ENCODE measurements around the gene CRY2. TPM values are rescaled to one million over a fixed set of nuclear protein-coding genes. Genes with fewer than 3 reads are reported as not detected.

CRY2 gene
- total and polyA plus RNA-seq, 2 of the 13 experiments (the other 11 are each of a cell fraction or from before 2014, with no cell fraction given), result 10.1 to 12.2 TPM

GRCh38 chr11:45919806-45920530 lies 72.7 kb downstream of the CRY2 start (continued):
- no peak for TF ChIP-seq ZNF275 (CRISPR knock-in tag; IDR thresholded peaks at IDR 0.05; ENCODE audit: borderline replicate concordance)
- no peak for TF ChIP-seq POLR2AphosphoS2 (IDR thresholded peaks at IDR 0.05; ENCODE audit: low read depth, low read length)
- no peak for TF ChIP-seq FOXP1 (IDR thresholded peaks at IDR 0.05)
- TF ChIP-seq FOXP1 (CRISPR knock-in tag; IDR thresholded peaks at IDR 0.05), result no peak
- no peak for TF ChIP-seq STAG1 (CRISPR knock-in tag; IDR thresholded peaks at IDR 0.05)
- TF ChIP-seq ZFX (CRISPR knock-in tag; IDR thresholded peaks at IDR 0.05; ENCODE audit: low read depth), result peak; percentile 61; the same call in 1 of the 2 replicates
- no peak for TF ChIP-seq ARID2 (CRISPR knock-in tag; IDR thresholded peaks at IDR 0.05; ENCODE audit: borderline replicate concordance)
- no peak for TF ChIP-seq TERF1 (CRISPR knock-in tag; IDR thresholded peaks at IDR 0.05)
- TF ChIP-seq NCOA2 (CRISPR knock-in tag; IDR thresholded peaks at IDR 0.05), result no peak
- TF ChIP-seq SAP130 (CRISPR knock-in tag; IDR thresholded peaks at IDR 0.05; ENCODE audit: low read depth), result no peak
- TF ChIP-seq CREB3 (CRISPR knock-in tag; IDR thresholded peaks at IDR 0.05), result no peak
- TF ChIP-seq HNF4G (IDR thresholded peaks at IDR 0.05; ENCODE audit: borderline replicate concordance, low read depth, low read length), result no peak
- TF ChIP-seq HNF4G (CRISPR knock-in tag; IDR thresholded peaks at IDR 0.05; ENCODE audit: borderline replicate concordance, low read depth), result no peak
- TF ChIP-seq ZNF800 (CRISPR knock-in tag; IDR thresholded peaks at IDR 0.05), result no peak
- TF ChIP-seq SNAI1 (CRISPR knock-in tag; IDR thresholded peaks at IDR 0.05; ENCODE audit: borderline replicate concordance), result no peak
- TF ChIP-seq SATB2 (CRISPR knock-in tag; IDR thresholded peaks at IDR 0.05), result no peak
- no peak for TF ChIP-seq GLMP (CRISPR knock-in tag; IDR thresholded peaks at IDR 0.05; ENCODE audit: borderline replicate concordance)
- TF ChIP-seq CEBPB (IDR thresholded peaks at IDR 0.05; ENCODE audit: borderline replicate concordance, low read depth, low read length), result no peak
- TF ChIP-seq PBX3 (CRISPR knock-in tag; IDR thresholded peaks at IDR 0.05; ENCODE audit: borderline replicate concordance), result no peak

Data from HepG2 (cell line).